NCI-H82 treated with DMSO at 0.1 percent for 48 hours (cell line): ENCODE results near the gene GRIN1.

Source experiments
- DNase-seq: peaks from one replicate; lab custom pipeline; 2025; ENCODE audit not compliant: unreplicated experiment; lab: John Stamatoyannopoulos, UW

GRIN1 gene

DNA sequence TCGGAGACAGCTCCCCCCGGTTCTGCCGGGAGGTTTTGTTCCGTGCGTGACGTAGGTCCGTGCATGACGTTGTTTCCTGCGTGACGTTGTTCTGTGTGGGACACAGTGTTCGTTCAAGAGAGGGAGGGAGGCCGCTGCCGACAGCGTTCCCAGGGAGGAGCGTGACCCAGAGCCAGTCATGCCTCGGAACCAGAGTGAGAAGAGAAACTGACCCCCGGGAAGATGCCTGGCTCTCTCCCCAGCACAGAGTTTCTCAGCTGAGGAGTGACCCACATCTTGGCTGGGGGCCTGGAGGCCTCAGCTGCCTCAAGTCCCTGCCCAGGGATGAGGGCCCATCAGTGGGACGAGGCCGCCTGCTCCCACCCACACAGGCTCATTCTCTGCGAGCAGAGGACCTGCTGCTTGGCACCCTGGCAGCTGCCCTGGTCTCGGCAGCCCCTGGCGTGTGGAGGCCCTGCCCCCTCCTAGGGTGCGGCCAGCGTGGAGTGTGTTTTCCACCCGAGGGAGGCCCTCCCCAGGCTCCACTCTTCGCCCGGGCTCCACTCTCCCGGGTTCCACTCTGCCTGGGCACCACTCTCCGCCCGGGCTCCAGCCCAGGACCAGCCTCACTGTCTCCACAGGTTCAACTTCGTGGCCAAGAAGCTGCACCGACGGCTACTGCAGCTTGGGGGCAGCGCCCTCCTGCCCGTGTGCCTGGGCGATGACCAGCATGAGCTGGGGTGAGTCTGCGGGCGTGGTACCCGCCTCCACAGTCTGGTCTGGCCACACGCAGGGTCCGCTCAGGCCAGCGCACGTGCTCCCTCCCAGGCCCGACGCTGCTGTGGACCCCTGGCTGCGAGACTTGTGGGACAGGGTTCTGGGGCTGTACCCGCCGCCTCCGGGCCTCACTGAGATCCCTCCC, 74.5 kb downstream of the GRIN1 start:
- DNase-seq, result no peak

DNA sequence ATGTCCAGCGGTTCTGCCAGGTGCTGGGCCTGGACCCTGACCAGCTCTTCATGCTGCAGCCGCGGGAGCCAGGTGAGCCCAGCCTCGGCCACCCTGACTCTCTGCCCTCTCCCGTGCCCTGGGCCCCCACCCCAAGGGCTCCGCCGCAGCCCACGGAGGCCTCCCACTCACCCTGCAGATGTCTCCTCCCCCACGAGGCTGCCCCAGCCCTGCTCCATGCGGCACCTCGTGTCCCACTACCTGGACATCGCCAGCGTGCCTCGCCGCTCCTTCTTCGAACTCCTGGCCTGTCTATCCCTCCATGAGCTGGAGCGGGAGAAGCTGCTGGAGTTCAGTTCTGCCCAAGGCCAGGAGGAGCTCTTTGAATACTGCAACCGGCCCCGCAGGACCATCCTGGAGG, 75.7 kb downstream of the GRIN1 start:
- no peak for DNase-seq

DNA sequence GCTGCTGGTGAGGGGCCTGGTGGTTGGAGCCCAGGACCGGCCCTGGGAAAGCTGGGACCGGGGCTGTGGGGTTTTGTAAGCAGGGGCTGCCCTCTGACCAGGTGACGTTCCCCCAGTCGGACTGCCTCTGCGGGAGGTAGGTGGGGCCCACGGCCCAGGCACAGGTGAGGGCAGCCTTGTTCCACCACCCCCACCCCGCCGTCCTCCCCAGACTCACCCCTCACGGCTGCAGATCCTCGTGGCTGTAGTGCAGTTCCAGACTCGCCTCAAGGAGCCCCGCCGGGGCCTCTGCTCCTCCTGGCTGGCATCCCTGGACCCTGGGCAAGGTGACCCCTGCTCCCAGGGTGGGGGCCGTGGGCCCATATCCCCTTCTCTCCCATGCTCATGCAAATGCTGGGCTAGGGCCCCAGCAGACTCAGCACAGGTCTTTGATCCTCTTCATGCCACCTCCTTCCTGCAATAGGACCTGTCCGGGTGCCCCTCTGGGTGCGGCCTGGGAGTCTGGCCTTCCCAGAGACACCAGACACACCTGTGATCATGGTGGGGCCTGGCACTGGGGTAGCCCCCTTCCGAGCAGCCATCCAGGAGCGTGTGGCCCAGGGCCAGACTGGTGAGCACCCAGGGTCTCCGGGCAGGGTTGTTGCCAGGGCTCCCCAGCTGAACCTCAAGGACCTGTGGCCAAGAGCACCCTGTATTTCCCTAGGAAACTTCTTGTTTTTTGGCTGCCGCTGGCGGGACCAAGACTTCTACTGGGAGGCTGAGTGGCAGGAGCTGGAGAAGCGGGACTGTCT, 76.4 kb downstream of the GRIN1 start:
- no peak for DNase-seq

DNA sequence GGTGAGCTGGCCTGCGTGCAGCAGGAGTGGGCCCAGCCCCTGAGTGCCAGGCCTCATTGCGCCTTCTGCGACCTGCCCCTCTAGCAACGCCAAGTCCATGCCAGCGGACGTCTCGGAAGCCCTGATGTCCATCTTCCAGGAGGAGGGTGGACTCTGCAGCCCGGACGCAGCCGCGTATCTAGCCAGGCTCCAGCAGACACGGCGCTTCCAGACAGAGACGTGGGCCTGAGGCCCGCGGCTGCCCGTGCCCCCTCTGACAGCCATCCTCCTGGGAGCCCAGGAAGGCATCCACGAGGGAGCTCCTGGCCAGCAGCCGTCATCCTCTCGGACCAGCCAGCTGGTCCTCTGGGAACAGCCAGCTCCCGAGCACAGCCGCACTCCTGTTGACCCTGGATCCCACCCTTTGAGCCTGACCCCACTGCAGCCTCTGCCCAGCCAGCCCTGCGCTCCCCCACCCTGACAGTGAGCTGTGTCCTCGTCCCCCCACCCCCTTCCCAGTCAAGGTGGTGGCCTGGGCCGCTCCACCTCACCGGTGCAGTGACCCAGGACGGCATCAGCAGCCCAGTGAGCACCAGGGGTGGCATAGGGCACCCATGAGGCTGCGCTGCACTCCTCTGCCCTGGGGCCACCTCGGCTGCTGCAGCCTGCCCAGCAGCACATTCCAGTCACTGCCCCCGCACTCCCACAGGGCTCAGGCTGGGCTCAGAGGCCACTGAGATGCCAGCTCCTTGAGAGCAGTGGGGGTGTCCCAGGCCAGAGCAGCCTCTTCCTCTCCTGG, 77.4 kb downstream of the GRIN1 start:
- no peak for DNase-seq

DNA sequence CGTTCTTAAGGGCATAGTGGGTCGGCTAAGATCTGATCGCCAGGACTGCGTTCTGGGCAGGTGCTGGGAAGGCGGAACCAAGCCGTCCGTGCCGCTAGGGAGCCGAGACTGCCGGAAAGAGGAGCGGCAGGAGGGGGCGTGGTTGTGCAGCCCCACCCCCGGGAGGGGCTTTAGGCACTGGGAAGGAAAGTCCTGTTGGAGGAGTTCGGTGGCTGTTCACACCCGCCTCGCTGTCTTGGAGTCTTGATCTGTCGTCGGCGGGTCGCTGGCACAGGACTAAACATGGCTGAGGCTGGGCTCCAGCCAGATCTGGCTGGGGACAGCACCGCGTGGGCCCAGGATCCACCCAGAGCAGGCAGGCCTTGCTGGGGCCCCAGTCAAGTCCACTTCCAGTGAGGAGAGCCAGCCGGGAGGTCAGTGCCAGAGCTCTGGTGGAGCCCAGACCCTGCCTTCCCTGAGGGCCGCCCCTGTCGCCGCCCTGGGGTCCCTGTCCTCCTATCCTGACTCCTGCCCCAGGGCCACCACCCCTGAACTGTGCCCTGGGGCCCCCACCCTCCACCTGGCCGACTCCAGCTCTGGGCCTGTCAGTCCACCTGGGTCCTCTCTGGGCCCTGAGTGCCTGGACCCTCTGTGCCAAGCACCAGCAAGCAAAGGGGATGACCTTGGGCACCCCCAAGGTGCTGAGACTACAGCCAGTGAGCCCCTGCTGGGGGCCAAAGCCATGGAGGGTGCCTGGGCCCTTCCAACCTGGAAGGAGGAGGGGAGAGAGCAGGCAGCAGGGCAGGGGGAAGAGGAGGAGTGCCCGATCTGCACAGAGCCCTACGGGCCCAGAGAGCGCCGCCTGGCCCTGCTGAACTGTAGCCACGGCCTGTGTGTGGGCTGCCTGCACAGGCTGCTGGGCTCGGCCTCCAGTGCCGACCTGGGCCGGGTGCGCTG, 78.6 kb downstream of the GRIN1 start:
- no peak for DNase-seq

DNA sequence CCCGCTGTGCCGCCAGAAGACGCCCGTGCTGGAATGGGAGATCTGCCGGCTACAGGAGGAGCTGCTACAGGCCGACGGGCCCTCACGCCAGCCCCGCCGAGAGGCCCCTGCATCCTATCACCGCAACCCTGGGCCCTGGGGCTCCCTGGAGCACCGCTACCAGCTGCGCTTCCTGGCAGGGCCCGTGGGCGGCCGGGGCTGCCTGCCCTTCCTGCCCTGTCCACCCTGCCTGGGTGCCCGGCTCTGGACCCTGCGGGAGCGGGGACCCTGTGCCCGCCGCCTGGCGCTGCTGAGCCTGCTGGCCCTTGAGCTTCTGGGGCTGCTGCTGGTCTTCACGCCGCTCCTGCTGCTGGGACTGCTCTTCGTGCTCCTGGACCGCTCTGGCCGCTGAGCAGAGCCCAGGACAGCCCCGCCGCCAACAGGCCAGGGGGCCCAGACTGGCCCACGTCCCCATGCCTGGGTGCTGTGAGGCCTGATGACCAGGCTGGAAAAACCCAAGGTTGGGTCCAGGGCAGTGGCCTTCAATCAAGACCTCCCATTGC, 79.3 kb downstream of the GRIN1 start:
- no peak for DNase-seq
